GM19468 (cell line): ENCODE results near the gene WDR26.
"Not testable (repeated sequence)": the region's sequence is repeated elsewhere in the genome, so short reads cannot be mapped to it uniquely, and the experiment has no call there.

Experiments used
- ATAC-seq: cut with Tn5 transposase; IDR thresholded peaks from one replicate; pipeline ENCODE4 v1.9.1; 2021; ENCODE audit warnings: mild to moderate bottlenecking, moderate library complexity, moderate number of reproducible peaks; ENCODE audit not compliant: unreplicated experiment; ENCODE audit errors: extremely low read depth

The WDR26 gene

GRCh38 chr1:224353975-224354925 lies 80.3 kb downstream of the WDR26 start:
- ATAC-seq = no peak

- ATAC-seq = not testable (repeated sequence)
These were observed 82.0 kb downstream of the WDR26 start for GRCh38 chr1:224352436-224353085.

- ATAC-seq = not testable (repeated sequence)
These were observed 84.9 kb downstream of the WDR26 start for GRCh38 chr1:224349716-224350115.

GRCh38 chr1:224348137-224348536 lies 86.5 kb downstream of the WDR26 start:
- ATAC-seq = no peak

- ATAC-seq = no peak
These were observed 90.9 kb downstream of the WDR26 start for GRCh38 chr1:224343679-224344078.

GRCh38 chr1:224340453-224341384 lies 93.9 kb downstream of the WDR26 start:
- not testable (repeated sequence) for ATAC-seq

GRCh38 chr1:224339442-224340033 lies 95.1 kb downstream of the WDR26 start:
- no peak for ATAC-seq

- ATAC-seq = no peak
These were observed 96.3 kb downstream of the WDR26 start for GRCh38 chr1:224338150-224338838.
